ENCODE data around the gene INSIG2. TPM values are rescaled to one million over a fixed set of nuclear protein-coding genes. Genes with fewer than 3 reads are reported as not detected.

The INSIG2 gene
- total RNA-seq, 2 donors from 2014 or later, result 12.8 to 47.0 TPM

- H3K4me3 ChIP-seq, result no peak overlapping the region
- no peaks in the 10 kb centered on the region for H3K36me3 ChIP-seq
- no peaks in the 10 kb centered on the region for H3K27me3 ChIP-seq
- intact Hi-C loops (cut with DNase I), result no loop called here
- H3K27ac ChIP-seq, result no peak overlapping the region
- no peak for TF ChIP-seq CTCF (IDR thresholded peaks at IDR 0.05)
- DNase-seq, result no peak
- H3K9me3 ChIP-seq, result no peaks in the 10 kb centered on the region
- H3K4me1 ChIP-seq, result no peaks in the 10 kb centered on the region
- no peak overlapping the region for H3K9ac ChIP-seq (ENCODE audit: low read depth in 2 of 2, low read length in 2 of 2)
These were observed 28.3 kb upstream of the INSIG2 start for GRCh38 chr2:118059919-118060478.

- Histone ChIP-seq H3K27me3 (no peaks in the 10 kb centered on the region), H3K36me3 (no peaks in the 10 kb centered on the region), H3K9ac (ENCODE audit: low read depth in 2 of 2, low read length in 2 of 2) (no peak overlapping the region), H3K27ac (no peak overlapping the region), H3K4me1 (no peaks in the 10 kb centered on the region), H3K4me3 (no peak overlapping the region), H3K9me3 (no peaks in the 10 kb centered on the region)
- intact Hi-C loops (cut with DNase I), result no loop called here
- TF ChIP-seq CTCF (IDR thresholded peaks at IDR 0.05), result no peak
- DNase-seq, result no peak
These were observed 26.9 kb upstream of the INSIG2 start for GRCh38 chr2:118061135-118061955.

- intact Hi-C loops (cut with DNase I), result no loop called here
These were observed 26.2 kb upstream of the INSIG2 start for GRCh38 chr2:118062048-118062447.

GRCh38 chr2:118062669-118063068 lies 25.6 kb upstream of the INSIG2 start:
- H3K4me1 ChIP-seq, result no peaks in the 10 kb centered on the region
- H3K27ac ChIP-seq, result no peak overlapping the region
- TF ChIP-seq CTCF (IDR thresholded peaks at IDR 0.05), result no peak
- intact Hi-C loops (cut with DNase I), result no loop called here
- no peak overlapping the region for H3K4me3 ChIP-seq
- H3K9ac ChIP-seq (ENCODE audit: low read depth in 2 of 2, low read length in 2 of 2), result no peak overlapping the region
- no peaks in the 10 kb centered on the region for H3K9me3 ChIP-seq
- H3K36me3 ChIP-seq, result no peaks in the 10 kb centered on the region
- no peaks in the 10 kb centered on the region for H3K27me3 ChIP-seq
- DNase-seq, result no peak

More at GRCh38 chr2:118062048-118062447, 26.2 kb upstream of the INSIG2 start:
- Histone ChIP-seq H3K9me3 (no peaks in the 10 kb centered on the region), H3K9ac (ENCODE audit: low read depth in 2 of 2, low read length in 2 of 2) (no peak overlapping the region), H3K4me3 (no peak overlapping the region), H3K4me1 (no peaks in the 10 kb centered on the region), H3K27ac (no peak overlapping the region), H3K36me3 (no peaks in the 10 kb centered on the region), H3K27me3 (no peaks in the 10 kb centered on the region)
- no peak for TF ChIP-seq CTCF (IDR thresholded peaks at IDR 0.05)
- DNase-seq, result no peak

- intact Hi-C loops (cut with DNase I), result no loop called here
These were observed 23.1 kb upstream of the INSIG2 start for GRCh38 chr2:118065015-118065706.

More at GRCh38 chr2:118065015-118065706, 23.1 kb upstream of the INSIG2 start:
- H3K4me3 ChIP-seq, result no peak overlapping the region
- H3K9ac ChIP-seq (ENCODE audit: low read depth in 2 of 2, low read length in 2 of 2), result no peak overlapping the region
- no peaks in the 10 kb centered on the region for H3K9me3 ChIP-seq
- no peaks in the 10 kb centered on the region for H3K27me3 ChIP-seq
- no peak overlapping the region for H3K27ac ChIP-seq
- no peaks in the 10 kb centered on the region for H3K36me3 ChIP-seq
- no peak for TF ChIP-seq CTCF (IDR thresholded peaks at IDR 0.05)
- no peaks in the 10 kb centered on the region for H3K4me1 ChIP-seq
- no peak for DNase-seq

Measured in colonic mucosa (tissue), 4 donors.